GM12878 (cell line): ENCODE results near the gene TUBD1. TPM values are rescaled to one million over a fixed set of nuclear protein-coding genes. Genes with fewer than 3 reads are reported as not detected.

Experiments
- ATAC-seq: fragments of 200-7000 bp; cut with Tn5 transposase; 3 replicates; pipeline ENCODE4 v1.9.1; 2020; ENCODE audit warnings: mild to moderate bottlenecking, moderate library complexity
- BruUV-seq: library from RNA; stranded (reverse); fragments of 400-500 nt; replicated peaks from 2 replicates; lab custom pipeline; 2021; lab: Mats Ljungman, UMichigan
- CTCF ChIA-PET: fragments of 300-600 bp; sonication (Branson Sonifier 250); formaldehyde crosslinking; extraction: SDS; loops from one replicate; lab custom pipeline; 2021; ENCODE audit warnings: inconsistent platforms; lab: Yijun Ruan, JAX
- POLR2A ChIA-PET: fragments of 350-600 bp; formaldehyde crosslinking; extraction: SDS; loops from one replicate; lab custom pipeline; 2021; ENCODE audit warnings: inconsistent platforms; lab: Charles Lee
- RAD21 ChIA-PET: fragments of 300-600 bp; sonication (Branson Sonifier 250); formaldehyde crosslinking; loops from one replicate; lab custom pipeline; 2023; ENCODE audit warnings: antibody characterized with exemption; ENCODE audit not compliant: unreplicated experiment; lab: Charles Lee
- SMC1A ChIA-PET: fragments of 300-600 bp; sonication (Branson Sonifier 250); formaldehyde crosslinking; loops from one replicate; lab custom pipeline; 2023; ENCODE audit not compliant: unreplicated experiment, uncharacterized antibody; lab: Charles Lee
- DNase-seq: peaks from one replicate; pipeline ENCODE4 v3.0.0-alpha.2; 2011; ENCODE audit warnings: low read depth, low spot score
- FAIRE-seq: peaks from 3 replicates; lab custom pipeline; 2011; peaks lifted over from hg19 to GRCh38; lab: Jason Lieb, UNC
- H2AFZ ChIP-seq: 2 replicates; pipeline ENCODE4 v1.6.0; 2011; ENCODE audit warnings: low read depth, low read length, control low read depth; ENCODE audit not compliant: control insufficient read depth
- H3K27ac ChIP-seq: 2 replicates; pipeline ENCODE4 v1.5.1; 2011; ENCODE audit warnings: control low read depth; ENCODE audit not compliant: control insufficient read depth, insufficient read depth
- H3K27me3 ChIP-seq, 2 experiments: replicated peaks in 1 of 2; 2 replicates each; pipeline versions ENCODE4 v1.6.0 to v1.6.1; 2011; ENCODE audit warnings: low read length in 1 of 2; ENCODE audit not compliant: control insufficient read depth in 2 of 2, insufficient read depth in 2 of 2
- H3K36me3 ChIP-seq, 2 experiments: 2 replicates each; pipeline ENCODE4 v1.5.1; 2011; ENCODE audit warnings: low read length in 1 of 2; ENCODE audit not compliant: control insufficient read depth in 2 of 2, insufficient read depth in 2 of 2
- H3K4me1 ChIP-seq: 2 replicates; pipeline ENCODE4 v1.6.1; 2011; ENCODE audit warnings: mild to moderate bottlenecking, low read length, moderate library complexity, mixed read lengths; ENCODE audit not compliant: control insufficient read depth, insufficient read depth
- H3K4me2 ChIP-seq: 2 replicates; pipeline ENCODE4 v1.6.0; 2011; ENCODE audit warnings: control low read depth; ENCODE audit not compliant: control insufficient read depth, insufficient read depth
- H3K4me3 ChIP-seq: fragments of 200-600 bp; sonication (generic); 2 replicates; pipeline ENCODE4 v1.5.1; 2016
- H3K79me2 ChIP-seq: 2 replicates; pipeline ENCODE4 v1.6.0; 2011; ENCODE audit warnings: low read length; ENCODE audit not compliant: control insufficient read depth, insufficient read depth
- H3K9ac ChIP-seq: 2 replicates; pipeline ENCODE4 v1.8.0; 2011; ENCODE audit warnings: low read length, control low read depth, mixed read lengths; ENCODE audit not compliant: control insufficient read depth, insufficient read depth
- H3K9me3 ChIP-seq: replicated peaks from 3 replicates; pipeline ENCODE4 v1.5.1; 2011; ENCODE audit warnings: mild to moderate bottlenecking, low read length; ENCODE audit not compliant: control insufficient read depth, insufficient read depth
- H4K20me1 ChIP-seq: 2 replicates; pipeline ENCODE4 v1.6.0; 2011; ENCODE audit not compliant: control insufficient read depth, insufficient read depth
- ETV6 ChIP-seq, 2 experiments: fragments of 450-650 bp in 1 of 2; IDR thresholded peaks in 1 of 2; conservative IDR thresholded peaks in 1 of 2; 2 replicates each; pipeline ENCODE4 v1.6.1; 2014; ENCODE audit warnings: antibody characterized with exemption in 1 of 2, borderline replicate concordance in 1 of 2, low read depth in 1 of 2, mild to moderate bottlenecking in 1 of 2, moderate library complexity in 1 of 2
- HDAC2 ChIP-seq: fragments of 200-600 bp; sonication (generic); IDR thresholded peaks from 2 replicates; pipeline ENCODE4 v1.6.1; 2017
- KDM1A ChIP-seq: fragments of 200-600 bp; sonication (generic); IDR thresholded peaks from 2 replicates; pipeline ENCODE4 v1.6.1; 2016; ENCODE audit warnings: borderline replicate concordance
- NKRF ChIP-seq: fragments of 450-650 bp; conservative IDR thresholded peaks from 2 replicates; pipeline ENCODE4 v1.6.1; 2017; ENCODE audit warnings: mild to moderate bottlenecking, moderate library complexity
- SMARCA5 ChIP-seq: fragments of 450-650 bp; IDR thresholded peaks from 2 replicates; pipeline ENCODE4 v1.6.1; 2017; ENCODE audit warnings: mild to moderate bottlenecking
- SPI1 ChIP-seq: IDR thresholded peaks from 2 replicates; pipeline ENCODE4 v1.6.1; 2011; ENCODE audit warnings: low read depth, mild to moderate bottlenecking, low read length, moderate library complexity, borderline replicate concordance; ENCODE audit not compliant: insufficient read depth
- STAT1 ChIP-seq: fragments of 450-650 bp; conservative IDR thresholded peaks from 2 replicates; pipeline ENCODE4 v1.6.1; 2014; ENCODE audit warnings: antibody characterized with exemption, mild to moderate bottlenecking
- YY1 ChIP-seq: IDR thresholded peaks from 2 replicates; pipeline ENCODE4 v1.6.1; 2011; ENCODE audit warnings: low read depth, mild to moderate bottlenecking, low read length
- ZNF384 ChIP-seq: IDR thresholded peaks from 2 replicates; pipeline ENCODE4 v1.6.1; 2012; ENCODE audit warnings: low read depth, mild to moderate bottlenecking, low read length, improper control_type of control experiment, borderline replicate concordance
- ZSCAN29 ChIP-seq: fragments of 450-650 bp; IDR thresholded peaks from 2 replicates; pipeline ENCODE4 v1.6.1; 2017; ENCODE audit warnings: mild to moderate bottlenecking, moderate library complexity
- WGBS: methylation state at CpG from one replicate; pipeline ENCODE4 v1.1.6; 2016; ENCODE audit warnings: low lambda C conversion rate; ENCODE audit not compliant: insufficient replicate concordance, insufficient coverage; ENCODE audit errors: missing lambda C conversion rate; 5-methylcytosine and 5-hydroxymethylcytosine counted together
- in situ Hi-C: fragments of 300-500 bp; cut with MboI; formaldehyde crosslinking; loops from 9 replicates; pipeline ENCODE4 v1.14.3; 2018; ENCODE audit warnings: mixed read lengths
- intact Hi-C: fragments of 100-400 bp; cut with micrococcal nuclease; formaldehyde crosslinking; loops from one replicate; pipeline ENCODE4 v1.14.2; 2022; ENCODE audit not compliant: unreplicated experiment
- polyA plus RNA-seq, 11 experiments: library from polyadenylated mRNA; depleted of rRNA in 4 of 11; unstranded in 6 of 11; stranded (reverse) in 5 of 11; fragments of >200 nt; fragmentation: Nextera tagmentation in 4 of 11; fragmentation: Illumina TruSeq in 1 of 11; extraction: Ambion mirVana in 4 of 11; extraction: Trizol in 1 of 11; gene quantifications; 1 replicate in 1 of 11; 2 replicates in 10 of 11; pipeline versions ENCODE4 v1.2.1 to v1.2.3, GENCODE V29; 2011 to 2016; ENCODE audit warnings: inconsistent platforms in 2 of 11, missing spikeins in 2 of 11, low read depth in 1 of 11
- total RNA-seq, 4 experiments: library from RNA; depleted of rRNA in 3 of 4; stranded (reverse); fragments of >200 nt in 3 of 4; fragmentation: Illumina TruSeq in 1 of 4; extraction: Trizol in 1 of 4; gene quantifications; 2 replicates each; pipeline versions ENCODE4 v1.2.1 to v1.2.3, GENCODE V29; 2013 to 2021
- TF ChIP-seq, protein P1 (sequence below): fragments of 450-650 bp; IDR thresholded peaks from 2 replicates; pipeline ENCODE4 v1.6.1; 2016; ENCODE audit warnings: mild to moderate bottlenecking
- TF ChIP-seq, protein P2 (sequence below): fragments of 450-650 bp; IDR thresholded peaks from 2 replicates; pipeline ENCODE4 v1.6.1; 2017; ENCODE audit warnings: mild to moderate bottlenecking, low read depth, inconsistent platforms; ENCODE audit not compliant: poor library complexity, severe bottlenecking
- TF ChIP-seq, protein P3 (sequence below): fragments of 450-650 bp; IDR thresholded peaks from 2 replicates; pipeline ENCODE4 v1.6.1; 2017; ENCODE audit warnings: antibody characterized with exemption, mild to moderate bottlenecking, moderate library complexity

Gene TUBD1
- total and polyA plus RNA-seq, 10 of the 15 experiments (the other 5 are each of a cell fraction or from before 2014, with no cell fraction given) = 5.3 to 10.8 (median 8.3) TPM

- ATAC-seq (peak; percentile 72), DNase-seq (no peak), FAIRE-seq (peak; percentile 70)
- H3K4me3 ChIP-seq = peak overlapping the region; percentile 72
- in situ Hi-C loops (no loop called here), intact Hi-C loops (no loop called here)
- peak overlapping the region; percentile 64 for H3K4me2 ChIP-seq
- no peaks in the 10 kb centered on the region for H3K36me3 ChIP-seq
- H3K79me2 ChIP-seq = peaks cover 51% of the 10 kb centered on the region
- ChIA-PET CTCF (interaction anchor here (1.0 to 2.4 kb wide), 6 partner anchors 22 to 146 kb away, joined by 3 to 8 read pairs (median 6); no protein-coding TSS in a partner anchor), RAD21 (interaction anchor here (1.0 to 2.7 kb wide), 6 partner anchors 22 to 144 kb away, joined by 3 to 15 read pairs (median 3); no protein-coding TSS in a partner anchor), SMC1A (interaction anchor here (0.7 to 3.8 kb wide), 6 partner anchors 11 to 1566 kb away, joined by 3 to 17 read pairs (median 6); no protein-coding TSS in a partner anchor), POLR2A (interaction anchor here (0.9 to 1.3 kb wide), 3 partner anchors 11 to 139 kb away, joined by 3 to 5 read pairs (median 4); no protein-coding TSS in a partner anchor)
- H2AFZ ChIP-seq = peak overlapping the region; percentile 96
- TSS peak; percentile 94 for BruUV-seq
- H3K27ac ChIP-seq = peak overlapping the region; percentile 49
- H3K27me3 ChIP-seq = no peaks in the 10 kb centered on the region
- no peaks in the 10 kb centered on the region for H3K9me3 ChIP-seq
- no peaks in the 10 kb centered on the region for H3K4me1 ChIP-seq
- H4K20me1 ChIP-seq = no peaks in the 10 kb centered on the region
- WGBS = 3% methylated on average over 25 of the region's 25 CpGs
- H3K9ac ChIP-seq = peak overlapping the region; percentile 79
- TF ChIP-seq ZSCAN29 (peak; percentile 71; the same call in 1 of the 2 replicates), YY1 (no peak), NKRF (peak; percentile 81), ZNF384 (no peak), ETV6 (conservative IDR thresholded peaks at IDR 0.05 in 1 of 2, IDR thresholded peaks at IDR 0.05 in 1 of 2; ENCODE audit: borderline replicate concordance in 1 of 2, low read depth in 1 of 2) (peak in 1 of 2 experiments; percentile 89; a peak in 2 of 4 replicates), STAT1 (no peak), HDAC2 (no peak), SPI1 (peak; percentile 10; the same call in 1 of the 2 replicates), KDM1A (no peak), SMARCA5 (peak; percentile 62)
- TF ChIP-seq, protein P1, sequence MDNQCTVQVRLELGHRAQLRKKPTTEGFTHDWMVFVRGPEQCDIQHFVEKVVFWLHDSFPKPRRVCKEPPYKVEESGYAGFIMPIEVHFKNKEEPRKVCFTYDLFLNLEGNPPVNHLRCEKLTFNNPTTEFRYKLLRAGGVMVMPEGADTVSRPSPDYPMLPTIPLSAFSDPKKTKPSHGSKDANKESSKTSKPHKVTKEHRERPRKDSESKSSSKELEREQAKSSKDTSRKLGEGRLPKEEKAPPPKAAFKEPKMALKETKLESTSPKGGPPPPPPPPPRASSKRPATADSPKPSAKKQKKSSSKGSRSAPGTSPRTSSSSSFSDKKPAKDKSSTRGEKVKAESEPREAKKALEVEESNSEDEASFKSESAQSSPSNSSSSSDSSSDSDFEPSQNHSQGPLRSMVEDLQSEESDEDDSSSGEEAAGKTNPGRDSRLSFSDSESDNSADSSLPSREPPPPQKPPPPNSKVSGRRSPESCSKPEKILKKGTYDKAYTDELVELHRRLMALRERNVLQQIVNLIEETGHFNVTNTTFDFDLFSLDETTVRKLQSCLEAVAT = peak; percentile 50
- TF ChIP-seq, protein P2, sequence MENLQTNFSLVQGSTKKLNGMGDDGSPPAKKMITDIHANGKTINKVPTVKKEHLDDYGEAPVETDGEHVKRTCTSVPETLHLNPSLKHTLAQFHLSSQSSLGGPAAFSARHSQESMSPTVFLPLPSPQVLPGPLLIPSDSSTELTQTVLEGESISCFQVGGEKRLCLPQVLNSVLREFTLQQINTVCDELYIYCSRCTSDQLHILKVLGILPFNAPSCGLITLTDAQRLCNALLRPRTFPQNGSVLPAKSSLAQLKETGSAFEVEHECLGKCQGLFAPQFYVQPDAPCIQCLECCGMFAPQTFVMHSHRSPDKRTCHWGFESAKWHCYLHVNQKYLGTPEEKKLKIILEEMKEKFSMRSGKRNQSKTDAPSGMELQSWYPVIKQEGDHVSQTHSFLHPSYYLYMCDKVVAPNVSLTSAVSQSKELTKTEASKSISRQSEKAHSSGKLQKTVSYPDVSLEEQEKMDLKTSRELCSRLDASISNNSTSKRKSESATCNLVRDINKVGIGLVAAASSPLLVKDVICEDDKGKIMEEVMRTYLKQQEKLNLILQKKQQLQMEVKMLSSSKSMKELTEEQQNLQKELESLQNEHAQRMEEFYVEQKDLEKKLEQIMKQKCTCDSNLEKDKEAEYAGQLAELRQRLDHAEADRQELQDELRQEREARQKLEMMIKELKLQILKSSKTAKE = peak; percentile 36
- TF ChIP-seq, protein P3, sequence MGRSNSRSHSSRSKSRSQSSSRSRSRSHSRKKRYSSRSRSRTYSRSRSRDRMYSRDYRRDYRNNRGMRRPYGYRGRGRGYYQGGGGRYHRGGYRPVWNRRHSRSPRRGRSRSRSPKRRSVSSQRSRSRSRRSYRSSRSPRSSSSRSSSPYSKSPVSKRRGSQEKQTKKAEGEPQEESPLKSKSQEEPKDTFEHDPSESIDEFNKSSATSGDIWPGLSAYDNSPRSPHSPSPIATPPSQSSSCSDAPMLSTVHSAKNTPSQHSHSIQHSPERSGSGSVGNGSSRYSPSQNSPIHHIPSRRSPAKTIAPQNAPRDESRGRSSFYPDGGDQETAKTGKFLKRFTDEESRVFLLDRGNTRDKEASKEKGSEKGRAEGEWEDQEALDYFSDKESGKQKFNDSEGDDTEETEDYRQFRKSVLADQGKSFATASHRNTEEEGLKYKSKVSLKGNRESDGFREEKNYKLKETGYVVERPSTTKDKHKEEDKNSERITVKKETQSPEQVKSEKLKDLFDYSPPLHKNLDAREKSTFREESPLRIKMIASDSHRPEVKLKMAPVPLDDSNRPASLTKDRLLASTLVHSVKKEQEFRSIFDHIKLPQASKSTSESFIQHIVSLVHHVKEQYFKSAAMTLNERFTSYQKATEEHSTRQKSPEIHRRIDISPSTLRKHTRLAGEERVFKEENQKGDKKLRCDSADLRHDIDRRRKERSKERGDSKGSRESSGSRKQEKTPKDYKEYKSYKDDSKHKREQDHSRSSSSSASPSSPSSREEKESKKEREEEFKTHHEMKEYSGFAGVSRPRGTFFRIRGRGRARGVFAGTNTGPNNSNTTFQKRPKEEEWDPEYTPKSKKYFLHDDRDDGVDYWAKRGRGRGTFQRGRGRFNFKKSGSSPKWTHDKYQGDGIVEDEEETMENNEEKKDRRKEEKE = 0 out of 2 replicates have a peak, but pooled peaks have one; percentile 20
These were observed 356 bp downstream of the TUBD1 start for GRCh38 chr17:59892251-59892923.
